GM10266 (cell line): Measurements from ENCODE around the gene PPP1R9B.
A peak's percentile ranks its signal among the peaks of the same experiment; 100 is the strongest.

Experiments used
- DNase-seq: peaks from one replicate; pipeline ENCODE4 v3.0.0; 2012; ENCODE audit errors: extremely low spot score
- CTCF ChIP-seq: IDR thresholded peaks from 2 replicates; pipeline ENCODE4 v1.5.1; 2012; ENCODE audit warnings: mild to moderate bottlenecking, low read depth; ENCODE audit not compliant: control insufficient read depth, insufficient read depth; ENCODE audit errors: missing control alignments

PPP1R9B gene

GRCh38 chr17:50132104-50132794, 18.2 kb downstream of the PPP1R9B start:
- no peak for TF ChIP-seq CTCF
- no peak for DNase-seq

GRCh38 chr17:50130559-50131305, 19.7 kb downstream of the PPP1R9B start:
- TF ChIP-seq CTCF = no peak
- no peak for DNase-seq

- DNase-seq = peak; percentile 82
- TF ChIP-seq CTCF = no peak
These were observed 20.5 kb downstream of the PPP1R9B start, which contains the start of gene SAMD14 for GRCh38 chr17:50129728-50130558. SAMD14 (minus strand) TSS chr17:50130160; CDS start chr17:50124959, 5,201 bp downstream.

GRCh38 chr17:50129353-50129727, 21.1 kb downstream of the PPP1R9B start:
- TF ChIP-seq CTCF = no peak
- no peak for DNase-seq

GRCh38 chr17:50128441-50129352, 21.8 kb downstream of the PPP1R9B start:
- no peak for TF ChIP-seq CTCF
- DNase-seq = no peak

- no peak for DNase-seq
- no peak for TF ChIP-seq CTCF
These were observed 22.6 kb downstream of the PPP1R9B start for GRCh38 chr17:50127697-50128361.
